Esophagus squamous epithelium (tissue), 5 donors: ENCODE results near the gene JARID2. TPM values are rescaled to one million over a fixed set of nuclear protein-coding genes. Genes with fewer than 3 reads are reported as not detected.

Source experiments
- DNase-seq: peaks from one replicate; lab custom pipeline; 2025; lab: John Stamatoyannopoulos, UW
- H3K27ac ChIP-seq, 4 donors: fragments of 200-600 bp; sonication (generic); one replicate each; pipeline ENCODE4 v1.5.1; 2016 to 2019; ENCODE audit warnings: mild to moderate bottlenecking in 1 of 4
- H3K27me3 ChIP-seq, 4 donors: fragments of 200-600 bp; sonication (generic); 1 replicate in 3 of 4; 2 replicates in 1 of 4; pipeline versions ENCODE4 v1.5.1 to v1.6.0; 2017 to 2021; ENCODE audit warnings: antibody characterized with exemption in 1 of 4
- H3K36me3 ChIP-seq, 3 donors: fragments of 200-600 bp; sonication (generic); one replicate each; pipeline ENCODE4 v1.5.1; 2016 to 2019
- H3K4me1 ChIP-seq, 3 donors: fragments of 200-600 bp; sonication (generic); one replicate each; pipeline ENCODE4 v1.5.1; 2017 to 2019
- H3K4me3 ChIP-seq, 4 donors: fragments of 200-600 bp; sonication (generic); 1 replicate in 3 of 4; 2 replicates in 1 of 4; pipeline ENCODE4 v1.5.1; 2016 to 2019; ENCODE audit warnings: mild to moderate bottlenecking in 2 of 4, moderate library complexity in 1 of 4
- H3K9me3 ChIP-seq, 3 donors: fragments of 200-600 bp; sonication (generic); one replicate each; pipeline ENCODE4 v1.5.1; 2016 to 2019
- POLR2A ChIP-seq, 4 donors: fragments of 450-650 bp; IDR thresholded peaks; one replicate each; pipeline ENCODE4 v1.6.1; 2017; ENCODE audit warnings: antibody characterized with exemption in 4 of 4, mild to moderate bottlenecking in 4 of 4, moderate library complexity in 3 of 4
- WGBS, 2 donors: methylation state at CpG; one replicate each; pipeline ENCODE4 v1.1.5; 2018; 5-methylcytosine and 5-hydroxymethylcytosine counted together
- intact Hi-C: fragments of 100-400 bp; cut with DNase I; formaldehyde crosslinking; loops from one replicate; pipeline ENCODE4 v1.15.0; 2022
- total RNA-seq, 4 donors: library from RNA; depleted of rRNA; stranded (reverse); fragments of >200 nt; gene quantifications; one replicate each; pipeline ENCODE4 v1.1.0, GENCODE V29; 2016
- TF ChIP-seq, protein P1 (sequence below), 6 experiments: fragments of 450-650 bp in 4 of 6; fragments of 200-600 bp in 2 of 6; sonication (generic) in 2 of 6; IDR thresholded peaks; one replicate each; pipeline ENCODE4 v1.5.1; 2016 to 2019; ENCODE audit warnings: antibody characterized with exemption in 6 of 6, mild to moderate bottlenecking in 4 of 6, moderate library complexity in 4 of 6
- donor health status: DM: yes; HTN: yes; CAD: no.

JARID2 gene
- total RNA-seq, 4 donors from 2014 or later = 13.3 to 19.6 (median 16.3) TPM

DNA sequence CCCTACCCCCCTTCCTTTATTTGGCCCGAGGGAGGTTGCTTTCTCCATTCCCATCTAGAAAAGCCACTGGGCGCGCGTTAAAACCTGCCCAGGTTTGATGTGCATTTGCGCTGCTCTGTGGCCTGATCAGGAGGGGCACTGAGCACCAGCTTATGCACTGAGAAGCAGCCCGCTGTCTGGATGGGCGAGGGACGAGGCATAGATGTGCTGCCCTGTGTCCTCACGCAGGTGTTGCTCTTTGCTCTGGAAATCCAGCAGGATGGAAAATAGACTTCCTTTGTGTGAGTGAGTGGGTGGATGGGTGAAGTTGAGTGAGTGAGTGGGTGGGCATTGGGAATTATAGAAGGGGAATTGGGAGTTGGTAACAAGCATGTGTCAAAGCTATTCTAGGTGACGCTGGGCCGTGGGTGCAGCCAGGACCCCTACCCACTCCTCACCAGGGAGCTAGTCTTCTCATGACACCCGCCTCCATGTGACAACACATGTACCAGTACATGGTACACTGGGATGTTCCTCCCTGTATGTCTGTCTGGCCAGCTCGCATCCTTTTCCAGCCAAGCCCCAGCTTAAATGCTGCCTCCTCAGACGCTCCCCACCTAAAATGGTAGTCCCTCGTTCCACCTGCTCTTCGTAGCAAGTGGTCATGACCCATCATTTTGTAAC, 254.3 kb downstream of the JARID2 start:
- H3K27me3 ChIP-seq = no peaks in the 10 kb centered on the region
- intact Hi-C loops = no loop called here
- H3K4me3 ChIP-seq = no peak overlapping the region
- no peak for DNase-seq
- no peak for TF ChIP-seq POLR2A (IDR thresholded peaks at IDR 0.05)
- TF ChIP-seq, protein P1, sequence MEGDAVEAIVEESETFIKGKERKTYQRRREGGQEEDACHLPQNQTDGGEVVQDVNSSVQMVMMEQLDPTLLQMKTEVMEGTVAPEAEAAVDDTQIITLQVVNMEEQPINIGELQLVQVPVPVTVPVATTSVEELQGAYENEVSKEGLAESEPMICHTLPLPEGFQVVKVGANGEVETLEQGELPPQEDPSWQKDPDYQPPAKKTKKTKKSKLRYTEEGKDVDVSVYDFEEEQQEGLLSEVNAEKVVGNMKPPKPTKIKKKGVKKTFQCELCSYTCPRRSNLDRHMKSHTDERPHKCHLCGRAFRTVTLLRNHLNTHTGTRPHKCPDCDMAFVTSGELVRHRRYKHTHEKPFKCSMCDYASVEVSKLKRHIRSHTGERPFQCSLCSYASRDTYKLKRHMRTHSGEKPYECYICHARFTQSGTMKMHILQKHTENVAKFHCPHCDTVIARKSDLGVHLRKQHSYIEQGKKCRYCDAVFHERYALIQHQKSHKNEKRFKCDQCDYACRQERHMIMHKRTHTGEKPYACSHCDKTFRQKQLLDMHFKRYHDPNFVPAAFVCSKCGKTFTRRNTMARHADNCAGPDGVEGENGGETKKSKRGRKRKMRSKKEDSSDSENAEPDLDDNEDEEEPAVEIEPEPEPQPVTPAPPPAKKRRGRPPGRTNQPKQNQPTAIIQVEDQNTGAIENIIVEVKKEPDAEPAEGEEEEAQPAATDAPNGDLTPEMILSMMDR (IDR thresholded peaks at IDR 0.05) = no peak
- H3K9me3 ChIP-seq = no peaks in the 10 kb centered on the region
- WGBS, 2 donors = 89 to 93% methylated on average over 7 to 16 of the region's 16 CpGs
- peaks cover 20 to 94% (median 22%) of the 10 kb centered on the region in 3 donors for H3K36me3 ChIP-seq
- H3K27ac ChIP-seq = no peak overlapping the region
- H3K4me1 ChIP-seq = peaks cover 1 to 47% (median 7%) of the 10 kb centered on the region in 3 donors

GRCh38 chr6:15500901-15501825, 255.3 kb downstream of the JARID2 start:
- intact Hi-C loops = no loop called here
- WGBS, 2 donors = 84 to 86% methylated on average over 15 to 24 of the region's 38 CpGs

DNA sequence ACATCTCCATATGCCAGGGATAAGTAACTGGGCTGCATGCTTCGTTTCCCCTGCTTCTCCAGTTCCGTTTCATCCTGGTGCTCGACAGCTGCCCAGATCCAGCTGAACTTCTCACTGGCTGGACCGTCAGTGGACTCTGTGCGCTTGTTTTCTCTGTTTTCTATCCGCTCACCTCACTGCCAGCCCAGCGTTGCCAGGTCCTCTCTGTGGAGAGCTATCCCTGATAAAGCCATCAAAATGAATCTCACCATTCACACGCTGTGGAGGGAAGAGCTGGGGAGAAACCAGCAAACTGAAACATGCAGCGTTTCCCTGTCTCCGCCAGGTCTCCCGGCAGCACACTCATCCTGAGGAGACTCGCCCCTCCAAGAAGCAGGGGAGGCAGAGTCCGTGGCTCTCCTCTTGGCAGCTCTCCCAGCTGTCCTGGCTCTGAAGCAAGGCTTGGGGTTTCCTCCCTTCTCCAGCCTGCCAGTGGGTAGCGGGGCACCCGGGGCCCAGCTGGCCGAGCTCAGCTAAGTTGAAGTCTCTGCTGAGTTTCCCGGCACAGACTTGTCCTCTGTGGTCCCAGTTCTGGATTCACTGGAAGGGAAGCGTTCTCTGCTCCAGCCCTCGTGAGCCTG, 256.1 kb downstream of the JARID2 start:
- peak overlapping the region in 2 of 4 donors; percentile 19 to 51 for H3K27ac ChIP-seq
- WGBS, 2 donors = 69% methylated on average over 7 to 13 of the region's 19 CpGs
- no peaks in the 10 kb centered on the region for H3K9me3 ChIP-seq
- peaks cover 10 to 50% (median 10%) of the 10 kb centered on the region in 3 donors for H3K4me1 ChIP-seq
- no peaks in the 10 kb centered on the region for H3K27me3 ChIP-seq
- TF ChIP-seq, protein P1 (IDR thresholded peaks at IDR 0.05) = no peak
- no peak for TF ChIP-seq POLR2A (IDR thresholded peaks at IDR 0.05)
- no peak for DNase-seq
- intact Hi-C loops = no loop called here
- H3K4me3 ChIP-seq = no peak overlapping the region
- H3K36me3 ChIP-seq = peaks cover 12 to 95% (median 13%) of the 10 kb centered on the region in 3 donors

More at GRCh38 chr6:15500901-15501825, 255.3 kb downstream of the JARID2 start:
- Histone ChIP-seq H3K4me3 (no peak overlapping the region), H3K27me3 (no peaks in the 10 kb centered on the region), H3K27ac (no peak overlapping the region), H3K9me3 (no peaks in the 10 kb centered on the region), H3K36me3 (peaks cover 16 to 95% (median 20%) of the 10 kb centered on the region in 3 donors), H3K4me1 (peaks cover 10 to 48% (median 10%) of the 10 kb centered on the region in 3 donors)
- DNase-seq = no peak
- TF ChIP-seq POLR2A (IDR thresholded peaks at IDR 0.05) = no peak
- TF ChIP-seq, protein P1 (IDR thresholded peaks at IDR 0.05) = no peak

GRCh38 chr6:15502446-15503345, 256.8 kb downstream of the JARID2 start:
- Histone ChIP-seq H3K4me3 (no peak overlapping the region), H3K27ac (peak overlapping the region in 2 of 4 donors; percentile 19 to 51), H3K27me3 (no peaks in the 10 kb centered on the region), H3K36me3 (peaks cover 10 to 95% (median 14%) of the 10 kb centered on the region in 3 donors), H3K9me3 (no peaks in the 10 kb centered on the region), H3K4me1 (peaks cover 10 to 50% (median 10%) of the 10 kb centered on the region in 3 donors)
- DNase-seq = no peak
- intact Hi-C loops = no loop called here
- 83 to 86% methylated on average over 17 to 19 of the region's 20 CpGs for WGBS, 2 donors
- TF ChIP-seq, protein P1 (IDR thresholded peaks at IDR 0.05) = no peak
- no peak for TF ChIP-seq POLR2A (IDR thresholded peaks at IDR 0.05)
